ENCODE measurements around the gene NAMPT. TPM values are rescaled to one million over a fixed set of nuclear protein-coding genes. Genes with fewer than 3 reads are reported as not detected.

The NAMPT gene
- total RNA-seq, 1 experiment from 2014 or later, result 80.8 TPM

GRCh38 chr7:106225856-106226255, 58.9 kb downstream of the NAMPT start:
- in situ Hi-C loops (cut with HindIII; ENCODE audit: low pct_unique_long_range_greater_than_20kb, low sequenced_read_pairs), result no loop called here
- POLR2A ChIA-PET, result no interaction called here

GRCh38 chr7:106224797-106225196, 60.0 kb downstream of the NAMPT start:
- ChIA-PET CTCF (no interaction called here), POLR2A (interaction anchor here (0.6 kb wide), 1 partner anchor 44 kb away, joined by 3 read pairs; no protein-coding TSS in a partner anchor)
- Histone ChIP-seq H3K36me3 (ENCODE audit: control insufficient read depth, insufficient read depth, low read length) (no peaks in the 10 kb centered on the region), H3K27me3 (ENCODE audit: control insufficient read depth, insufficient read depth, low read length) (no peaks in the 10 kb centered on the region), H3K9me3 (ENCODE audit: control insufficient read depth, insufficient read depth, low read depth, low read length) (no peaks in the 10 kb centered on the region), H3K27ac (ENCODE audit: low read length) (no peak overlapping the region), H3K4me1 (ENCODE audit: control insufficient read depth, insufficient read depth, low read length) (no peaks in the 10 kb centered on the region; the same call in 1 of the 2 replicates), H3K4me3 (ENCODE audit: low read depth in 2 of 2, low read length in 2 of 2) (no peak overlapping the region)
- DNase-seq (ENCODE audit: low read depth, low spot score), result no peak
- intact Hi-C loops (cut with micrococcal nuclease; ENCODE audit: unreplicated experiment), result no loop called here
- in situ Hi-C loops (cut with HindIII; ENCODE audit: low pct_unique_long_range_greater_than_20kb, low sequenced_read_pairs), result no loop called here
- ATAC-seq, result no peak
- TF ChIP-seq, protein P1, sequence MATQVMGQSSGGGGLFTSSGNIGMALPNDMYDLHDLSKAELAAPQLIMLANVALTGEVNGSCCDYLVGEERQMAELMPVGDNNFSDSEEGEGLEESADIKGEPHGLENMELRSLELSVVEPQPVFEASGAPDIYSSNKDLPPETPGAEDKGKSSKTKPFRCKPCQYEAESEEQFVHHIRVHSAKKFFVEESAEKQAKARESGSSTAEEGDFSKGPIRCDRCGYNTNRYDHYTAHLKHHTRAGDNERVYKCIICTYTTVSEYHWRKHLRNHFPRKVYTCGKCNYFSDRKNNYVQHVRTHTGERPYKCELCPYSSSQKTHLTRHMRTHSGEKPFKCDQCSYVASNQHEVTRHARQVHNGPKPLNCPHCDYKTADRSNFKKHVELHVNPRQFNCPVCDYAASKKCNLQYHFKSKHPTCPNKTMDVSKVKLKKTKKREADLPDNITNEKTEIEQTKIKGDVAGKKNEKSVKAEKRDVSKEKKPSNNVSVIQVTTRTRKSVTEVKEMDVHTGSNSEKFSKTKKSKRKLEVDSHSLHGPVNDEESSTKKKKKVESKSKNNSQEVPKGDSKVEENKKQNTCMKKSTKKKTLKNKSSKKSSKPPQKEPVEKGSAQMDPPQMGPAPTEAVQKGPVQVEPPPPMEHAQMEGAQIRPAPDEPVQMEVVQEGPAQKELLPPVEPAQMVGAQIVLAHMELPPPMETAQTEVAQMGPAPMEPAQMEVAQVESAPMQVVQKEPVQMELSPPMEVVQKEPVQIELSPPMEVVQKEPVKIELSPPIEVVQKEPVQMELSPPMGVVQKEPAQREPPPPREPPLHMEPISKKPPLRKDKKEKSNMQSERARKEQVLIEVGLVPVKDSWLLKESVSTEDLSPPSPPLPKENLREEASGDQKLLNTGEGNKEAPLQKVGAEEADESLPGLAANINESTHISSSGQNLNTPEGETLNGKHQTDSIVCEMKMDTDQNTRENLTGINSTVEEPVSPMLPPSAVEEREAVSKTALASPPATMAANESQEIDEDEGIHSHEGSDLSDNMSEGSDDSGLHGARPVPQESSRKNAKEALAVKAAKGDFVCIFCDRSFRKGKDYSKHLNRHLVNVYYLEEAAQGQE (IDR thresholded peaks at IDR 0.05; ENCODE audit: insufficient read depth in 1 of 2, low read depth in 2 of 2, low read length in 1 of 2), result no peak
- no peak for TF ChIP-seq TCF7L2 (IDR thresholded peaks at IDR 0.05; ENCODE audit: low read depth, low read length)
- TF ChIP-seq, protein P2, sequence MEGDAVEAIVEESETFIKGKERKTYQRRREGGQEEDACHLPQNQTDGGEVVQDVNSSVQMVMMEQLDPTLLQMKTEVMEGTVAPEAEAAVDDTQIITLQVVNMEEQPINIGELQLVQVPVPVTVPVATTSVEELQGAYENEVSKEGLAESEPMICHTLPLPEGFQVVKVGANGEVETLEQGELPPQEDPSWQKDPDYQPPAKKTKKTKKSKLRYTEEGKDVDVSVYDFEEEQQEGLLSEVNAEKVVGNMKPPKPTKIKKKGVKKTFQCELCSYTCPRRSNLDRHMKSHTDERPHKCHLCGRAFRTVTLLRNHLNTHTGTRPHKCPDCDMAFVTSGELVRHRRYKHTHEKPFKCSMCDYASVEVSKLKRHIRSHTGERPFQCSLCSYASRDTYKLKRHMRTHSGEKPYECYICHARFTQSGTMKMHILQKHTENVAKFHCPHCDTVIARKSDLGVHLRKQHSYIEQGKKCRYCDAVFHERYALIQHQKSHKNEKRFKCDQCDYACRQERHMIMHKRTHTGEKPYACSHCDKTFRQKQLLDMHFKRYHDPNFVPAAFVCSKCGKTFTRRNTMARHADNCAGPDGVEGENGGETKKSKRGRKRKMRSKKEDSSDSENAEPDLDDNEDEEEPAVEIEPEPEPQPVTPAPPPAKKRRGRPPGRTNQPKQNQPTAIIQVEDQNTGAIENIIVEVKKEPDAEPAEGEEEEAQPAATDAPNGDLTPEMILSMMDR (IDR thresholded peaks at IDR 0.05), result no peak
- TF ChIP-seq SIN3A (IDR thresholded peaks at IDR 0.05; ENCODE audit: borderline replicate concordance, insufficient read depth, low read depth, low read length), result no peak
- no peak for TF ChIP-seq POLR2AphosphoS5 (IDR thresholded peaks at IDR 0.05; ENCODE audit: low read depth, low read length)
- BruUV-seq (replicated peaks), result no TSS peak

More at GRCh38 chr7:106225856-106226255, 58.9 kb downstream of the NAMPT start:
- CTCF ChIA-PET, result no interaction called here
- H3K4me1 ChIP-seq (ENCODE audit: control insufficient read depth, insufficient read depth, low read length), result no peaks in the 10 kb centered on the region; the same call in 1 of the 2 replicates
- DNase-seq (ENCODE audit: low read depth, low spot score), result no peak
- no TSS peak for BruUV-seq (replicated peaks)
- intact Hi-C loops (cut with micrococcal nuclease; ENCODE audit: unreplicated experiment), result no loop called here
- no peak overlapping the region for H3K4me3 ChIP-seq (ENCODE audit: low read depth in 2 of 2, low read length in 2 of 2)
- no peaks in the 10 kb centered on the region for H3K9me3 ChIP-seq (ENCODE audit: control insufficient read depth, insufficient read depth, low read depth, low read length)
- ATAC-seq, result no peak
- H3K27me3 ChIP-seq (ENCODE audit: control insufficient read depth, insufficient read depth, low read length), result no peaks in the 10 kb centered on the region
- TF ChIP-seq, protein P1 (IDR thresholded peaks at IDR 0.05; ENCODE audit: insufficient read depth in 1 of 2, low read depth in 2 of 2, low read length in 1 of 2), result no peak
- TF ChIP-seq TCF7L2 (IDR thresholded peaks at IDR 0.05; ENCODE audit: low read depth, low read length) (no peak), SIN3A (IDR thresholded peaks at IDR 0.05; ENCODE audit: borderline replicate concordance, insufficient read depth, low read depth, low read length) (no peak), POLR2AphosphoS5 (IDR thresholded peaks at IDR 0.05; ENCODE audit: low read depth, low read length) (no peak)
- TF ChIP-seq, protein P2 (IDR thresholded peaks at IDR 0.05), result no peak
- no peak overlapping the region for H3K27ac ChIP-seq (ENCODE audit: low read length)
- no peaks in the 10 kb centered on the region for H3K36me3 ChIP-seq (ENCODE audit: control insufficient read depth, insufficient read depth, low read length)
